ENCODE results near the gene KCNJ10.

The KCNJ10 gene

GRCh38 chr1:159953536-159954515 is 116.1 kb downstream of the KCNJ10 start, which contains the start of gene SLAMF9:
Gene SLAMF9, minus strand, starts transcription at chr1:159954237. Its CDS starts 100 bp downstream, at chr1:159954137.
- DNase-seq: no peak

- no peak for DNase-seq
These were observed 117.0 kb downstream of the KCNJ10 start for GRCh38 chr1:159952932-159953331.

DNA sequence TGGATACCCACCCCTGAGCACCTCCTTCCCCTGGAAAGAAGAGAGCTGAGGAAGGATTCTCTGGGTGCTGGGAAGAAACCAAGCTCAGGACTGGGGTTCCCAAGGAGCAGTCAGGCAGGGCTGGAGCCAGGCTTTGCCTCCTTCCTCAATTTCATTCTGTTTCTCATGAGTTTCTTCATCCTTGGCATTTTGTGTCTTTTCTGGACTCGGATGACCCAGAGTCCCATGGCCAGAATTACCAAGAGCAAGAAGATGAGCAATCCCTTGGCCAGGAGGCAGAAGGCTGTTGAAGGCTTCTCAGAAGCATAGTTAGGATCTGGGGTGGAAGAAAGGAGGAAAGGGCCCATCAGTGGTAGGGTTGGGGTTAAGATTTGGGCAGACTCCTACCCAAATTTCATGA is 118.4 kb downstream of the KCNJ10 start:
- no peak for DNase-seq

DNA sequence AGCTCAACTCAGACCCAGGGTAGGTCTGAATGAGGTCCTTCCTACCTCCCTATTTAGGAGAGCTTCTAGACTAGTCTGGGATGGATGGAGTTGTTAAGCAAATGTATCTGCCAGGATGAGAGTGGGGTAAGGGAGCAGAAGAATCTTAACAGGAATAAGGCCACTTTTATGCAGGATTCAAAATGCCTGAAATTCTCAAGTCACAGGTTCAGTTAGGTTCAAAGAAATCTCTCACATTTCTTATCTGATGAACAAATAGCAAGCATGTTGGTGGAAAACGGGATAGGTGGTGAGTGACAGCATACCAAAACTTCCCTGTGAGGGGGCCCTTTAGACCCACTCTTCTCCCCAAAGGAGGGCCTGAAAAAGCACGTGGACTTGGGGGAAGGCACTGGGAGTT is 118.9 kb downstream of the KCNJ10 start:
- no peak for DNase-seq

- no peak for DNase-seq
These were observed 120.0 kb downstream of the KCNJ10 start for GRCh38 chr1:159949981-159950381.

- no peak for DNase-seq
These were observed 120.8 kb downstream of the KCNJ10 start for GRCh38 chr1:159949123-159949522.

Measured in NCI-H2029 (cell line).